Measurements from ENCODE around the gene PFKFB3. TPM values are rescaled to one million over a fixed set of nuclear protein-coding genes. Genes with fewer than 3 reads are reported as not detected.

Gene PFKFB3
- total and polyA plus RNA-seq, 2 experiments from 2014 or later = 21.6 to 26.2 TPM

- H3K9me2 ChIP-seq (replicated peaks; ENCODE audit: insufficient read depth) = no peaks in the 10 kb centered on the region
- no peak overlapping the region for H3K4me2 ChIP-seq
- H3K79me2 ChIP-seq = peaks cover 11% of the 10 kb centered on the region
- 75% methylated on average over 2 of the region's 2 CpGs for WGBS (ENCODE audit: low lambda C conversion rate, missing lambda C conversion rate)
- H3K36me3 ChIP-seq (replicated peaks; ENCODE audit: insufficient read depth, low read depth) = no peaks in the 10 kb centered on the region
- peaks cover 17% of the 10 kb centered on the region for H3K4me1 ChIP-seq (ENCODE audit: insufficient read depth)
- no peak overlapping the region for H2AFZ ChIP-seq
- no peak for DNase-seq (ENCODE audit: low spot score)
- H3K4me3 ChIP-seq = no peak overlapping the region
- no peaks in the 10 kb centered on the region for H3K27me3 ChIP-seq
- TF ChIP-seq EZH2 (IDR thresholded peaks at IDR 0.05; ENCODE audit: borderline replicate concordance) = no peak
- TF ChIP-seq EZH2phosphoT487 (IDR thresholded peaks at IDR 0.05; ENCODE audit: low read depth, severe bottlenecking, unreplicated experiment) = no peak
- TF ChIP-seq CTCF (IDR thresholded peaks at IDR 0.05; ENCODE audit: poor library complexity) = no peak
- H3K9me3 ChIP-seq (ENCODE audit: low read depth) = no peaks in the 10 kb centered on the region
- H3K27ac ChIP-seq = no peak overlapping the region
- H4K20me1 ChIP-seq (ENCODE audit: insufficient read depth, poor library complexity, severe bottlenecking) = no peaks in the 10 kb centered on the region
These were observed 35.3 kb upstream of the PFKFB3 start for GRCh38 chr10:6167456-6167855.

GRCh38 chr10:6168084-6168483 is 34.6 kb upstream of the PFKFB3 start:
- TF ChIP-seq EZH2phosphoT487 (IDR thresholded peaks at IDR 0.05; ENCODE audit: low read depth, severe bottlenecking, unreplicated experiment) (no peak), EZH2 (IDR thresholded peaks at IDR 0.05; ENCODE audit: borderline replicate concordance) (no peak), CTCF (IDR thresholded peaks at IDR 0.05; ENCODE audit: poor library complexity) (no peak)
- Histone ChIP-seq H3K4me1 (ENCODE audit: insufficient read depth) (peaks cover 17% of the 10 kb centered on the region), H3K9me2 (replicated peaks; ENCODE audit: insufficient read depth) (no peaks in the 10 kb centered on the region), H2AFZ (no peak overlapping the region), H3K4me3 (no peak overlapping the region), H3K36me3 (replicated peaks; ENCODE audit: insufficient read depth, low read depth) (no peaks in the 10 kb centered on the region), H3K4me2 (no peak overlapping the region), H3K79me2 (peaks cover 12% of the 10 kb centered on the region), H3K27ac (no peak overlapping the region), H3K9me3 (ENCODE audit: low read depth) (no peaks in the 10 kb centered on the region), H4K20me1 (ENCODE audit: insufficient read depth, poor library complexity, severe bottlenecking) (no peaks in the 10 kb centered on the region), H3K27me3 (no peaks in the 10 kb centered on the region)
- no peak for DNase-seq (ENCODE audit: low spot score)
- 63% methylated on average over 3 of the region's 3 CpGs for WGBS (ENCODE audit: low lambda C conversion rate, missing lambda C conversion rate)

GRCh38 chr10:6170638-6171037 is 32.1 kb upstream of the PFKFB3 start:
- no peaks in the 10 kb centered on the region for H3K36me3 ChIP-seq (replicated peaks; ENCODE audit: insufficient read depth, low read depth)
- no peaks in the 10 kb centered on the region for H3K9me3 ChIP-seq (ENCODE audit: low read depth)
- H3K4me2 ChIP-seq = no peak overlapping the region
- no peaks in the 10 kb centered on the region for H4K20me1 ChIP-seq (ENCODE audit: insufficient read depth, poor library complexity, severe bottlenecking)
- peaks cover 11% of the 10 kb centered on the region for H3K4me1 ChIP-seq (ENCODE audit: insufficient read depth)
- H3K9me2 ChIP-seq (replicated peaks; ENCODE audit: insufficient read depth) = no peaks in the 10 kb centered on the region
- WGBS (ENCODE audit: low lambda C conversion rate, missing lambda C conversion rate) = 57% methylated on average over 2 of the region's 2 CpGs
- H2AFZ ChIP-seq = no peak overlapping the region
- no peak for DNase-seq (ENCODE audit: low spot score)
- H3K27me3 ChIP-seq = no peaks in the 10 kb centered on the region
- no peak overlapping the region for H3K4me3 ChIP-seq
- no peak overlapping the region for H3K27ac ChIP-seq
- peaks cover 8% of the 10 kb centered on the region for H3K79me2 ChIP-seq
- TF ChIP-seq CTCF (IDR thresholded peaks at IDR 0.05; ENCODE audit: poor library complexity) (no peak), EZH2phosphoT487 (IDR thresholded peaks at IDR 0.05; ENCODE audit: low read depth, severe bottlenecking, unreplicated experiment) (no peak), EZH2 (IDR thresholded peaks at IDR 0.05; ENCODE audit: borderline replicate concordance) (no peak)
